Uterus (tissue), 2 donors: ENCODE data around the gene ABCF2.

Experiments
- CTCF ChIP-seq, 4 experiments: fragments of 200-600 bp in 2 of 4; fragments of 450-650 bp in 2 of 4; sonication (generic) in 2 of 4; IDR thresholded peaks; one replicate each; pipeline ENCODE4 v1.5.1; 2016 to 2019; ENCODE audit warnings: antibody characterized with exemption in 4 of 4, mild to moderate bottlenecking in 2 of 4, moderate library complexity in 1 of 4
- POLR2A ChIP-seq, 2 donors: fragments of 450-650 bp; IDR thresholded peaks; one replicate each; pipeline ENCODE4 v1.6.1; 2016; ENCODE audit warnings: antibody characterized with exemption in 2 of 2, mild to moderate bottlenecking in 1 of 2, moderate library complexity in 1 of 2

GRCh38 chr7:151249034-151249731 lies 22.2 kb upstream of the ABCF2 start:
- no peak for TF ChIP-seq CTCF (IDR thresholded peaks at IDR 0.05)
- TF ChIP-seq POLR2A (IDR thresholded peaks at IDR 0.05), result peak in 1 of 2 donors; percentile 22
